Liver (tissue), 9 donors: Measurements from ENCODE around the gene DFFB. TPM values are rescaled to one million over a fixed set of nuclear protein-coding genes. Genes with fewer than 3 reads are reported as not detected.

ENCODE experiments used
- DNase-seq: peaks from one replicate; pipeline ENCODE4 v3.0.0-alpha.2; 2017; ENCODE audit warnings: low spot score
- H3K27ac ChIP-seq, 2 donors: one replicate each; pipeline ENCODE4 v1.7.0; 2013; ENCODE audit warnings: inconsistent platforms in 2 of 2, low read length in 2 of 2, control low read depth in 1 of 2, low read depth in 1 of 2, mild to moderate bottlenecking in 1 of 2
- H3K27me3 ChIP-seq, 4 donors: one replicate each; pipeline versions ENCODE4 v1.6.1 to v1.7.0; 2013; ENCODE audit warnings: low read length in 3 of 4, inconsistent platforms in 1 of 4, mild to moderate bottlenecking in 1 of 4, moderate library complexity in 1 of 4; ENCODE audit not compliant: control insufficient read depth in 4 of 4, insufficient read depth in 4 of 4
- H3K36me3 ChIP-seq, 4 donors: one replicate each; pipeline versions ENCODE4 v1.6.1 to v1.7.0; 2013; ENCODE audit warnings: low read length in 3 of 4, mild to moderate bottlenecking in 3 of 4, low read depth in 1 of 4, moderate library complexity in 1 of 4; ENCODE audit not compliant: control insufficient read depth in 4 of 4, insufficient read depth in 3 of 4
- H3K4me1 ChIP-seq, 4 donors: one replicate each; pipeline versions ENCODE4 v1.6.1 to v1.7.0; 2013; ENCODE audit warnings: low read length in 3 of 4, mild to moderate bottlenecking in 3 of 4, moderate library complexity in 1 of 4; ENCODE audit not compliant: control insufficient read depth in 4 of 4, insufficient read depth in 4 of 4
- H3K4me3 ChIP-seq, 3 donors: one replicate each; pipeline versions ENCODE4 v1.6.1 to v1.7.0; 2013; ENCODE audit warnings: low read length in 3 of 3, control low read depth in 1 of 3, low read depth in 1 of 3, mild to moderate bottlenecking in 1 of 3
- H3K9ac ChIP-seq, 2 donors: one replicate each; pipeline ENCODE4 v1.7.0; 2013; ENCODE audit warnings: low read length in 2 of 2, mild to moderate bottlenecking in 2 of 2, moderate library complexity in 2 of 2, control low read depth in 1 of 2, low read depth in 1 of 2
- H3K9me3 ChIP-seq, 4 donors: one replicate each; pipeline versions ENCODE4 v1.6.1 to v1.7.0; 2013; ENCODE audit warnings: low read length in 3 of 4; ENCODE audit not compliant: control insufficient read depth in 4 of 4
- ATF3 ChIP-seq: IDR thresholded peaks from 2 replicates; pipeline ENCODE4 v1.6.1; 2016; ENCODE audit warnings: antibody characterized with exemption
- CTCF ChIP-seq: fragments of 150-350 bp; IDR thresholded peaks from 2 replicates; pipeline ENCODE4 v1.5.1; 2017; ENCODE audit warnings: improper control_type of control experiment, low read depth, low read length; ENCODE audit not compliant: missing input control
- EGR1 ChIP-seq, 2 donors: IDR thresholded peaks; 2 replicates each; pipeline ENCODE4 v1.6.1; 2016 to 2018; ENCODE audit warnings: antibody characterized with exemption in 2 of 2, low read depth in 2 of 2
- FOXA1 ChIP-seq: IDR thresholded peaks from 2 replicates; pipeline ENCODE4 v1.6.1; 2016; ENCODE audit warnings: antibody characterized with exemption
- FOXA2 ChIP-seq: IDR thresholded peaks from 2 replicates; pipeline ENCODE4 v1.6.1; 2016; ENCODE audit warnings: antibody characterized with exemption
- GABPA ChIP-seq, 2 donors: IDR thresholded peaks in 1 of 2; conservative IDR thresholded peaks in 1 of 2; 2 replicates each; pipeline ENCODE4 v1.6.1; 2016; ENCODE audit warnings: antibody characterized with exemption in 2 of 2, mild to moderate bottlenecking in 1 of 2, moderate library complexity in 1 of 2
- HNF4A ChIP-seq, 2 donors: conservative IDR thresholded peaks; 2 replicates each; pipeline ENCODE4 v1.6.1; 2016; ENCODE audit warnings: antibody characterized with exemption in 2 of 2, mild to moderate bottlenecking in 2 of 2
- HNF4G ChIP-seq: IDR thresholded peaks from 2 replicates; pipeline ENCODE4 v1.6.1; 2016; ENCODE audit warnings: antibody characterized with exemption
- JUND ChIP-seq, 2 donors: IDR thresholded peaks; 2 replicates each; pipeline ENCODE4 v1.6.1; 2016; ENCODE audit warnings: antibody characterized with exemption in 2 of 2
- NR2F2 ChIP-seq: IDR thresholded peaks from 2 replicates; pipeline ENCODE4 v1.6.1; 2016; ENCODE audit warnings: antibody characterized with exemption
- RAD21 ChIP-seq, 2 donors: IDR thresholded peaks; 2 replicates each; pipeline ENCODE4 v1.6.1; 2016; ENCODE audit warnings: antibody characterized with exemption in 2 of 2, mild to moderate bottlenecking in 2 of 2
- REST ChIP-seq: IDR thresholded peaks from 2 replicates; pipeline ENCODE4 v1.6.1; 2016; ENCODE audit warnings: antibody characterized with exemption, mild to moderate bottlenecking
- RXRA ChIP-seq, 2 donors: IDR thresholded peaks; 2 replicates each; pipeline ENCODE4 v1.6.1; 2017 to 2018; ENCODE audit warnings: antibody characterized with exemption in 2 of 2, mild to moderate bottlenecking in 1 of 2
- SP1 ChIP-seq: IDR thresholded peaks from 2 replicates; pipeline ENCODE4 v1.6.1; 2018; ENCODE audit warnings: antibody characterized with exemption, mild to moderate bottlenecking
- TAF1 ChIP-seq: conservative IDR thresholded peaks from 2 replicates; pipeline ENCODE4 v1.6.1; 2016; ENCODE audit warnings: antibody characterized with exemption, mild to moderate bottlenecking
- YY1 ChIP-seq: IDR thresholded peaks from 2 replicates; pipeline ENCODE4 v1.6.1; 2016; ENCODE audit warnings: antibody characterized with exemption, mild to moderate bottlenecking
- ZBTB33 ChIP-seq: IDR thresholded peaks from 2 replicates; pipeline ENCODE4 v1.6.1; 2016; ENCODE audit warnings: antibody characterized with exemption
- WGBS: extraction: QIAGEN DNeasy Blood & Tissue Kit; methylation state at CpG from one replicate; pipeline ENCODE4 v1.1.7; 2013; 5-methylcytosine and 5-hydroxymethylcytosine counted together
- polyA plus RNA-seq, 2 donors: library from polyadenylated mRNA; stranded (reverse) in 1 of 2; unstranded in 1 of 2; fragments of 200-250 nt in 1 of 2; fragments of >200 nt in 1 of 2; fragmentation: Nextera tagmentation in 1 of 2; extraction: Ambion mirVana in 1 of 2; gene quantifications; one replicate each; pipeline versions ENCODE4 v1.2.1 to v1.2.3, GENCODE V29; 2013 to 2015
- total RNA-seq, 2 donors: library from RNA; depleted of rRNA; stranded (reverse); fragments of >200 nt; gene quantifications; one replicate each; pipeline ENCODE4 v1.2.3, GENCODE V29; 2014
- donor health status: healthy.
- donor health status: healthy.
- donor health status: healthy.
- donor health status: healthy.
- donor health status: healthy.

The DFFB gene
- total and polyA plus RNA-seq, 4 donors: 0.92 to 6.1 (median 2.9) TPM

- DNase-seq: no peak
- Histone ChIP-seq H3K36me3 (peaks cover 0 to 2% (median under 1%) of the 10 kb centered on the region in 4 donors), H3K27me3 (no peaks in the 10 kb centered on the region), H3K9ac (peak overlapping the region in 1 of 2 donors; percentile 73), H3K4me3 (peak overlapping the region; percentile 72 to 87 (median 87)), H3K4me1 (peaks cover 11 to 35% (median 31%) of the 10 kb centered on the region in 4 donors), H3K27ac (peak overlapping the region; percentile 98), H3K9me3 (no peaks in the 10 kb centered on the region)
- WGBS: 41% methylated on average over 10 of the region's 10 CpGs
- TF ChIP-seq ZBTB33 (no peak), YY1 (no peak), ATF3 (no peak), RAD21 (IDR thresholded peaks at IDR 0.05) (no peak), NR2F2 (no peak), TAF1 (no peak), FOXA1 (no peak), HNF4A (conservative IDR thresholded peaks at IDR 0.05) (no peak)
Measured at GRCh38 chr1:3898994-3899753, 41.9 kb downstream of the DFFB start.

- Histone ChIP-seq H3K4me1 (peaks cover 11 to 36% (median 31%) of the 10 kb centered on the region in 4 donors), H3K36me3 (peaks cover 0 to 2% (median under 1%) of the 10 kb centered on the region in 4 donors), H3K9ac (peak overlapping the region in 1 of 2 donors; percentile 73), H3K9me3 (no peaks in the 10 kb centered on the region), H3K4me3 (peak overlapping the region; percentile 72 to 87 (median 87)), H3K27me3 (no peaks in the 10 kb centered on the region), H3K27ac (peak overlapping the region; percentile 98)
- DNase-seq: no peak
- no peak for TF ChIP-seq ATF3
- no peak for TF ChIP-seq CTCF
- no peak for TF ChIP-seq GABPA (IDR thresholded peaks at IDR 0.05 in 1 of 2, conservative IDR thresholded peaks at IDR 0.05 in 1 of 2)
- no peak for TF ChIP-seq FOXA2
- TF ChIP-seq RAD21 (IDR thresholded peaks at IDR 0.05): no peak
- no peak for TF ChIP-seq RXRA (IDR thresholded peaks at IDR 0.05)
- no peak for TF ChIP-seq FOXA1
- TF ChIP-seq ZBTB33: no peak
- TF ChIP-seq JUND (IDR thresholded peaks at IDR 0.05): no peak
- TF ChIP-seq EGR1 (IDR thresholded peaks at IDR 0.05; ENCODE audit: low read depth in 2 of 2): no peak
- TF ChIP-seq NR2F2: no peak
- TF ChIP-seq YY1: no peak
- no peak for TF ChIP-seq REST
- TF ChIP-seq SP1: no peak
- TF ChIP-seq HNF4G: no peak
- under 1% methylated on average over 26 of the region's 26 CpGs for WGBS
Measured at GRCh38 chr1:3899754-3900149, 42.5 kb downstream of the DFFB start.
